ENCODE results near the gene PPP1R27.

The PPP1R27 gene

GRCh38 chr17:81821147-81821546 is 13.7 kb downstream of the PPP1R27 start:
- no peak for DNase-seq (ENCODE audit: low read depth)

- no peak for DNase-seq (ENCODE audit: low read depth)
Observed at GRCh38 chr17:81819708-81820107, 15.1 kb downstream of the PPP1R27 start.

GRCh38 chr17:81817758-81818147 is 17.1 kb downstream of the PPP1R27 start:
- DNase-seq (ENCODE audit: low read depth), result no peak

- DNase-seq (ENCODE audit: low read depth), result no peak
Observed at GRCh38 chr17:81815646-81815986, 19.2 kb downstream of the PPP1R27 start.

- DNase-seq (ENCODE audit: low read depth), result no peak
Observed at GRCh38 chr17:81814748-81815645, 19.9 kb downstream of the PPP1R27 start.

GRCh38 chr17:81813861-81814683 is 20.8 kb downstream of the PPP1R27 start:
- DNase-seq (ENCODE audit: low read depth), result no peak

GRCh38 chr17:81813371-81813684 is 21.5 kb downstream of the PPP1R27 start:
- DNase-seq (ENCODE audit: low read depth), result no peak

- DNase-seq (ENCODE audit: low read depth), result no peak
Observed at GRCh38 chr17:81812571-81813370, 22.1 kb downstream of the PPP1R27 start.

GRCh38 chr17:81811705-81812570 is 22.9 kb downstream of the PPP1R27 start:
- DNase-seq (ENCODE audit: low read depth), result no peak

GRCh38 chr17:81810892-81811704 is 23.8 kb downstream of the PPP1R27 start:
- DNase-seq (ENCODE audit: low read depth), result no peak

GRCh38 chr17:81810476-81810875 is 24.4 kb downstream of the PPP1R27 start:
- DNase-seq (ENCODE audit: low read depth), result no peak

- no peak for DNase-seq (ENCODE audit: low read depth)
Observed at GRCh38 chr17:81809556-81809998, 25.3 kb downstream of the PPP1R27 start.

- DNase-seq (ENCODE audit: low read depth), result no peak
Observed at GRCh38 chr17:81808778-81809555, 25.9 kb downstream of the PPP1R27 start.

GRCh38 chr17:81807839-81808238 is 27.0 kb downstream of the PPP1R27 start:
- no peak for DNase-seq (ENCODE audit: low read depth)

GRCh38 chr17:81807210-81807719 is 27.6 kb downstream of the PPP1R27 start:
- no peak for DNase-seq (ENCODE audit: low read depth)

- no peak for DNase-seq (ENCODE audit: low read depth)
Observed at GRCh38 chr17:81806461-81807209, 28.2 kb downstream of the PPP1R27 start.

GRCh38 chr17:81805707-81806460 is 29.0 kb downstream of the PPP1R27 start:
- DNase-seq (ENCODE audit: low read depth), result no peak

All from ELR (cell line).